Fibroblast of lung (primary cell): ENCODE data around the gene ADGRB3.

Source experiments
- EZH2 ChIP-seq: IDR thresholded peaks from 2 replicates; pipeline ENCODE4 v1.5.1; 2012; ENCODE audit warnings: low read length, control low read depth, mild to moderate bottlenecking; ENCODE audit errors: missing control alignments
- TF ChIP-seq, protein P1 (sequence below), 2 donors: IDR thresholded peaks in 1 of 2; conservative IDR thresholded peaks in 1 of 2; 1 replicate in 1 of 2; 2 replicates in 1 of 2; pipeline ENCODE4 v1.5.1; 2011 to 2012; ENCODE audit warnings: low read length in 2 of 2, control low read depth in 1 of 2, inconsistent platforms in 1 of 2, low read depth in 1 of 2, mild to moderate bottlenecking in 1 of 2

DNA sequence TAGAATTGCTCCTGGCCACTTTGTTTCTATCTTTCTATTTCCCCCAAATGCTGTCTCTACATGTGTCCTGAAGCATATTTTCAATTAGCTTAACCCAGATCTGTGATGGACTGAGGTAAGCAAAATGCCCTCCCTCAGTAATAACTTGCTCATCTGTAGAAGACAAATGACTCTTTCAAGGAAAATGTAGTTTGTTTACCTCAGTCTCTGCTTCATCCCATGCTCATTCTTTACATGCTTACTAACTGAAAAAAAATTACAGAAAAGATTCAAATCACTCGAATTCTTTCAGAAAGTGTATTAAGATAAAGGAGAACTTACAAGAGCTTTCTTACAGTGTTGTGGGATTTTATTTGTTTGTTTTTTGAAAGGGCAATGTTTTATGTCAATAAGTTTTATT lies 630.6 kb downstream of the ADGRB3 start:
- TF ChIP-seq EZH2 = no peak
- TF ChIP-seq, protein P1, sequence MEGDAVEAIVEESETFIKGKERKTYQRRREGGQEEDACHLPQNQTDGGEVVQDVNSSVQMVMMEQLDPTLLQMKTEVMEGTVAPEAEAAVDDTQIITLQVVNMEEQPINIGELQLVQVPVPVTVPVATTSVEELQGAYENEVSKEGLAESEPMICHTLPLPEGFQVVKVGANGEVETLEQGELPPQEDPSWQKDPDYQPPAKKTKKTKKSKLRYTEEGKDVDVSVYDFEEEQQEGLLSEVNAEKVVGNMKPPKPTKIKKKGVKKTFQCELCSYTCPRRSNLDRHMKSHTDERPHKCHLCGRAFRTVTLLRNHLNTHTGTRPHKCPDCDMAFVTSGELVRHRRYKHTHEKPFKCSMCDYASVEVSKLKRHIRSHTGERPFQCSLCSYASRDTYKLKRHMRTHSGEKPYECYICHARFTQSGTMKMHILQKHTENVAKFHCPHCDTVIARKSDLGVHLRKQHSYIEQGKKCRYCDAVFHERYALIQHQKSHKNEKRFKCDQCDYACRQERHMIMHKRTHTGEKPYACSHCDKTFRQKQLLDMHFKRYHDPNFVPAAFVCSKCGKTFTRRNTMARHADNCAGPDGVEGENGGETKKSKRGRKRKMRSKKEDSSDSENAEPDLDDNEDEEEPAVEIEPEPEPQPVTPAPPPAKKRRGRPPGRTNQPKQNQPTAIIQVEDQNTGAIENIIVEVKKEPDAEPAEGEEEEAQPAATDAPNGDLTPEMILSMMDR (conservative IDR thresholded peaks at IDR 0.05 in 1 of 2, IDR thresholded peaks at IDR 0.05 in 1 of 2; ENCODE audit: low read depth in 1 of 2, low read length in 2 of 2) = no peak
